Fibroblast of the conjunctiva (primary cell): Measurements from ENCODE around the gene LRP5.
"Not testable (repeated sequence)": the region's sequence is repeated elsewhere in the genome, so short reads cannot be mapped to it uniquely, and the experiment has no call there.

Experiments used
- DNase-seq: peaks from one replicate; pipeline ENCODE4 v3.0.0-alpha.2; 2010; ENCODE audit warnings: low read depth

LRP5 gene

GRCh38 chr11:68423481-68423880 is 111.1 kb downstream of the LRP5 start:
- no peak for DNase-seq

DNA sequence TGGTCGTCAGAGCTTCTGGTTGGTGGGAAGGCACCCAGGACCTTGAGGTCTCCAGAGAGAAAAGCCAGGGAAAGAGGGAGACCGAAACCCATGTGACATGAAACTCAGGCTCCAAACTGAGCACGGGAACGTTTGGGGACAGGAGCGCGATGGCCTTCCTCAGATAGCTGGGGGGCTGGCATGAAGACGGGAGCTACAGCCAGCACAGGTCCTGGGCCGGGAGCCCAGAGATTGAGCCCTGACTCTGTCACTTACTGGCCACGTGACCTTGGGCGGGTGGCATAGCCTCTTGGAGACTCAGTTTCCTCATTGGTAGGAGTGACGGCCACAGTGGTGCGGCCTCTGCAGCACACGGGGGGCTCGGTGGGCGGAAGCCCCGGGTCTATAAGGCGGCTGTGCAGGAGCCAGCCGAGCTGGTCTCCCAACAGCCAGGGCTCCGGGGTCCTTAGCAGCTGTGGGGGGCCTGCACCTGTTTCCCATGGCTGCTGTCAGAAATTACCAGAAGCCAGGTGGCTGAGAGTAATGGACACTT is 111.8 kb downstream of the LRP5 start:
- no peak for DNase-seq

DNA sequence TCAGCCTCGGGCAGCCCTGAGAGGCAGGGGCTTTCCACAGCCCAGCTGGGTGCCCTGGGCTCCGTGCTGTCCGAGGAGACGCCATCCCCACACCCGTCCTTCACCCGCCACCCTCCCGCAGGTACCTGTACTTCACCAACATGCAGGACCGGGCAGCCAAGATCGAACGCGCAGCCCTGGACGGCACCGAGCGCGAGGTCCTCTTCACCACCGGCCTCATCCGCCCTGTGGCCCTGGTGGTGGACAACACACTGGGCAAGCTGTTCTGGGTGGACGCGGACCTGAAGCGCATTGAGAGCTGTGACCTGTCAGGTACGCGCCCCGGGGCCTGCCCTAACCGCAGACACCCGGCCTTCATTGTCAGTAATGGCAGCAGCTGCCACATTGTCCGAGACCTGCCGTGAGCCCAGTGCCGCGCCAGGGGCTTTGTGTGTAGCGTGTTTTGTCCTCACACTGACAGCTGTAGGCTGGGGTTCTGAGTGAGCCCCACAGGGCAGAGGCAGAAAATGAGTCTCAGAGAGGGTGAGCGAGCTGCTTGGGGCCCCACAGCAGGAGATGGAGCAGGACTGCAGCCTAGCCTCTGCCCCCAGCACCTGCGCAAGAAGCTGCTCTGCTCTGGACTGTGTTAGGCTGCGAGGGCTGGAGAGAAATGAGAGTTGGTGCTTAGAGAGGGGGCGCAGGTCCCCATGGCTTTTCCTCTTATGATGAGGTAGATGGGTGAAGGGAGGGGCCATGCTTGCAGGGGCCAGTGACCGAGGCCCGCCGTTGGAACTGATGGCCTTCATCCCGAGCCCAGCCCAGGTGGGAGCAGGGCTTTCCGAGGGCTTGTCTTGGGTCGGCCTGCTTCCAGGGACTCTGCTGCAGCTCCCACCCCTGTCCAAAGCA is 112.8 kb downstream of the LRP5 start:
- no peak for DNase-seq

DNA sequence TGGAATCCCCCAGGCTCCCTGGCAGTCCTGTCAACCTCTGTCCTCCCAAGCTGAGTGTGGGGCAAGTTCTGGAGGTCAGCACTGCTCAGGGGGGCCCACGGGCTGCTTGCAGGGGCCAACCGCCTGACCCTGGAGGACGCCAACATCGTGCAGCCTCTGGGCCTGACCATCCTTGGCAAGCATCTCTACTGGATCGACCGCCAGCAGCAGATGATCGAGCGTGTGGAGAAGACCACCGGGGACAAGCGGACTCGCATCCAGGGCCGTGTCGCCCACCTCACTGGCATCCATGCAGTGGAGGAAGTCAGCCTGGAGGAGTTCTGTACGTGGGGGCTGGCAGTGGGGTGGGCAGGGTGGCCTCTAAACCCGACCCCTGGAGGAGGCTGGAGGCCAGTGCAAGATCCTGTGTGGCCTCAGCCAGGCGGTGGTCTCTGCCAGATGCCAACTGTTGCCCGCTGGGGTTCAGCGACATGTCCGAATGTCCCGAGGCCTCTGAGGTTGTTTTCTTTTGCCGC is 113.5 kb downstream of the LRP5 start:
- no peak for DNase-seq

- DNase-seq, result no peak
These were observed 117.3 kb downstream of the LRP5 start for GRCh38 chr11:68429661-68430060.

DNA sequence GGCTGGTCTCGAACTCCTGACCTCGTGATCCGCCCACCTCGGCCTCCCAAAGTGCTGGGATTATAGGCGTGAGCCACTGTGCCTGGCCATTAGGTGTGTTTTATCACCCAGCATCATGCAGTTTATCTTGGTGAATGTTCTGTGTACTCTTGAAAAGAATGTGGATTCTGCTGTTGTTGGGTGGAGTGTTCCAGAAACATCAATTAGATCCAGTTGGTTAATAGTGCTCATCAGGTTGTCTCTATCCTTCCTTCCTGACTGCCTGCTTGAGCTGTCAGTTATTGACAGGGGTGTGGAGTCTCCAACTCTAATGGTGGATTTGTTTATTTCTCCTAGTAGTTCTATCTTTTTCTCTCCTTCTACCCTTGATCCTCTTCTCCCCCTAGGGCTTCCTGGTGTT is 118.0 kb downstream of the LRP5 start:
- no peak for DNase-seq

GRCh38 chr11:68430801-68431200 is 118.4 kb downstream of the LRP5 start:
- no peak for DNase-seq

DNA sequence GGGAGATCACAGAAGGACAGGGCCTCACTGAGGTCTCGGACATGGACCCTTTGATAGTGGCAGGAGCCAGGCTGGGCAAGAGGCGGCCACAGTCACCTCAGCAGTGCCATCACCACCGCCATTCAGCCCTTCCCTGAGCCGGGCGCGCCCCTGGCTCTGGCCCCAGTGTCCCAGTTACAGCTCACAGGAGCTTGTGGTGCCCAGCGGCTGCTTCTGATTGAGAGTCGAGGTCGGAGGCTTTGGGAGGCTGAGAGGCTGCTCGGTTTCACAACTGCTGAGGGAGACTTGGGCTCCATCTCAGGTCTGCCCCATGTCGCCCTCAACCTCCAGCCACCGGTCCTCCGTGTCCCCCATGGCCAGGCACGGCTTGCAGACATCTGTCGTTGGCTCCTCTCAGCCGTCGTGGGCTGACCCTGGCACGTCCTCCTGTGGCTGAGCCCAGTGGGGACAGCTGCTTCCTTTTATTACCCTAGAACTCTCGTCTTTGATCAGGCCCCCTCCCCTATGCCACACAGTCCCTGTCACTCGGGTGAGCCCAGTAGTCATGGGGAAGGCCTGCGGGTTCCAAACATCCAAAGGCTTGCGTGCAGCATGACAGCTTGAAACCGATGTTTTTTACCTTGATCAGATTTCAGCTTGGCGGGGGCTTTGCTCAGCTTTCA is 119.7 kb downstream of the LRP5 start:
- no peak for DNase-seq

GRCh38 chr11:68432874-68433273 is 120.5 kb downstream of the LRP5 start:
- no peak for DNase-seq

GRCh38 chr11:68433541-68433940 is 121.2 kb downstream of the LRP5 start:
- no peak for DNase-seq

- not testable (repeated sequence) for DNase-seq
These were observed 121.8 kb downstream of the LRP5 start for GRCh38 chr11:68434159-68434558.

GRCh38 chr11:68436162-68436888 is 123.9 kb downstream of the LRP5 start:
- DNase-seq, result no peak

GRCh38 chr11:68436985-68437926 is 124.9 kb downstream of the LRP5 start:
- DNase-seq, result no peak

GRCh38 chr11:68437927-68438657 is 125.7 kb downstream of the LRP5 start:
- no peak for DNase-seq

DNA sequence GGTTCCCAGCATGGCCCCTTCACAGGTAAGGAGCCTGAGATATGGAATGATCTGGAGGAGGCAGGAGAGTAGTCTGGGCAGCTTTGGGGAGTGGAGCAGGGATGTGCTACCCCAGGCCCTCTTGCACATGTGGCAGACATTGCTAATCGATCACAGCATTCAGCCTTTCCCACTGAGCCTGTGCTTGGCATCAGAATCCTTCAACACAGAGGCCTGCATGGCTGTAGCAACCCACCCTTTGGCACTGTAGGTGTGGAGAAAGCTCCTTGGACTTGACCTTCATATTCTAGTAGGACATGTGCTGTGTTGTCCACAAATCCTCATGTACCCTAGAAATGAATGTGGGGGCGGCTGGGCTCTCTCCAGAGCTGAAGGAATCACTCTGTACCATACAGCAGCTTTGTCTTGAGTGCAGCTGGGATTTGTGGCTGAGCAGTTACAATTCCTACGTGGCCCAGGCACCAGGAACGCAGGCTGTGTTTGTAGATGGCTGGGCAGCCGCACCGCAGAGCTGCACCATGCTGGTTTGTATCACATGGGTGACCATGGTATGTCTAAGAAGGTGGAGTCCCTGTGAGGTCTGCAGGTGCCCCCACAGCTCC is 126.4 kb downstream of the LRP5 start:
- no peak for DNase-seq

GRCh38 chr11:68439355-68440065 is 127.1 kb downstream of the LRP5 start:
- no peak for DNase-seq

DNA sequence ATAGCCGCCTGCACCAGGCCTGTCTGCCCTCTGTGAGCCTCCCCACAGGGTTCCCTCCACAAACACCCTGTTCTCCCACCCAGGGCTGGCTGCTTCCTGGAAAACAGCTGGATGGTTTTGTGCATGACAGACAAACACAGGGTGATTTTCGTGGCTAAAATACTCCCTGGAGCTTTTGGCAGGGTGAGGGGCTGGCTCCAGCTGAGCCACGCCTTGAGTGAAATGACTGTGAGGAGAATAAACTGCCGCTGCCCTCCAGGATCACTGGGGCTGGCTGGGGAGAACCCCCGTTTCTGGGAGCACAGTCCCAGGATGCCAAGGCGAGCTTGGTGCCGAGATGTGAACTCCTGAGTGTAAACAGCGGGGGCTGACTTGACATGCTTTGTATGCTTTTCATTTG is 127.8 kb downstream of the LRP5 start:
- no peak for DNase-seq

GRCh38 chr11:68441466-68442230 is 129.3 kb downstream of the LRP5 start:
- peak; percentile 21 for DNase-seq

DNA sequence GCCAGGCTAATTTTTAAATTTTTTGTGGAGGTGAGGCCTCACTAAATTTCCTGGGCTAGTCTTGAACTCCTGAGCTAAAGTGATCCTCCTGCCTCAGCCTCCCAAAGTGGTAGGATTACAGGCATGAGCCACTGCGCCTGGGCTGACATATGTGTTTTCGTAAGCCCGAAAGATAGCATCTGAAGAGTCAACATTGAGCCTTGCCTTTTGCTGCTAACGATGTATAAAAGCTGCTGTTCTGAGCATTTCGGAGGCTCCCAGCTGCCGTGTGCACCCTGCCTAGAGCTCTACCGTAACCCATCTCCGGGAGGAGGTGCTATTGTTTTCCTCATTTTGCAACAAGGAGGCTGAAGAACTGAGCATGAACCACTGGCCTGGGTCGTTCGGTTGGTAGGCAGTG is 130.0 kb downstream of the LRP5 start:
- no peak for DNase-seq
